VCaP (cell line): ENCODE measurements around the gene TENM3.

ENCODE experiments used
- H3K27ac ChIP-seq: fragments of 450-650 bp; 2 replicates; pipeline ENCODE4 v1.5.1; 2017
- CTCF ChIP-seq: fragments of 450-650 bp; conservative IDR thresholded peaks from 2 replicates; pipeline ENCODE4 v1.5.1; 2017; ENCODE audit warnings: mild to moderate bottlenecking, moderate library complexity

TENM3 gene

GRCh38 chr4:182421753-182422152 lies 178.6 kb downstream of the TENM3 start:
- H3K27ac ChIP-seq: no peak overlapping the region
- no peak for TF ChIP-seq CTCF

DNA sequence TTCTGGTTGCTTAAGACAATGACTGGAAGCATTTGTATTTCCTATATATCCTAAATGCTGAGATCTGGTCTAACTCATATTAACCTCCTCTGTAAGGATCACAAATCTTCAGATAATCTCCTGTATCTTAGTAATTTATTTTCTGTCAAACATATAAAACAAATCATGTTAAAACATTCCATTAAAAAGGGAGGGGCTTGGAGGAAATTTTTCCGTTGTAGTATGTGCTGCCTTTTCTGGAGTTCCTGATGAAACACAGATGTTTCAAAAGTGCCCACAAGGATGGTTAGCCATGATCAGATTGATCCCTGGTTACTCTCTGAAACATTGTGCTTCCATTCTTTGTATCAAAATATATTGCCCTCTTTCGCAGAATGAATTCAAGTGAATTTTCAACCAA lies 182.1 kb downstream of the TENM3 start:
- TF ChIP-seq CTCF: no peak
- H3K27ac ChIP-seq: no peak overlapping the region

DNA sequence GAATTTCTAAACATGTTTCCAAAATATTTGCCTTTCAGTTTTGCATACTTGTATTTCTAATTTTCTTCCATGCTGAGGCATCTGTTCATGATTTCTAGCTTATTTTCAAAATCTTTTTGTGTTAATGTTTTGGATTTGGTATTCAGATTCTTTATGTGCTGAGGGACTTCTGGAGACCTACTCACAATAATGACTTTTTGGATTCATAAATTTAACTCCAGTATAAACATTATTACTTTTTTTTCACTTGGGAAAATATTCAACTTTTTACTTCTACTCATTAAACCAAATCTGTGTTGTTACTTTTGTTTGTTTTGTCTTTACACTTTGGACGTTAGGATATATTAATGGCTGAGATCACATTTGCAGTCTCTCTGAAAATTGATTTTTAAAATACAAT lies 183.7 kb downstream of the TENM3 start:
- H3K27ac ChIP-seq: no peak overlapping the region
- no peak for TF ChIP-seq CTCF

DNA sequence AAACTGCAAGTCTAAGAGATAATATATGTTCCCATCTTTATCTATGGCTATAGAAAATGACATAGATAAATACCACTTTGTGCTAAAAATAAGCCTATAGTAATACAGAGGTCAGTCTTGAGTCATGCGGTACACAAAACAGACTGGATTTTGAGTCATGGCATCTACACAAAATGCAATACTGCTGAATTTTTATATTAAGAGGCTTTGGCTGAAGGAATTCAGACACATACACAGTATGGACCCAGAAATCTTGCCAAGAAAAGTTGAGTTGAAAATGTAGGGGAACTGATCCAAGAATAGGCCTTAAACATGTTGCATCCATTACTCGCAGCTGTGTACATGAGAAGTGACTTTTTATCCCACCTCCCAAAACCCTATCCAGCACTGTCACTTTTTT lies 184.4 kb downstream of the TENM3 start:
- no peak overlapping the region for H3K27ac ChIP-seq
- TF ChIP-seq CTCF: no peak

- TF ChIP-seq CTCF: no peak
- no peak overlapping the region for H3K27ac ChIP-seq
Measured at GRCh38 chr4:182429896-182430295, 186.7 kb downstream of the TENM3 start.

- no peak overlapping the region for H3K27ac ChIP-seq
- TF ChIP-seq CTCF: no peak
Measured at GRCh38 chr4:182432819-182433218, 189.6 kb downstream of the TENM3 start.

DNA sequence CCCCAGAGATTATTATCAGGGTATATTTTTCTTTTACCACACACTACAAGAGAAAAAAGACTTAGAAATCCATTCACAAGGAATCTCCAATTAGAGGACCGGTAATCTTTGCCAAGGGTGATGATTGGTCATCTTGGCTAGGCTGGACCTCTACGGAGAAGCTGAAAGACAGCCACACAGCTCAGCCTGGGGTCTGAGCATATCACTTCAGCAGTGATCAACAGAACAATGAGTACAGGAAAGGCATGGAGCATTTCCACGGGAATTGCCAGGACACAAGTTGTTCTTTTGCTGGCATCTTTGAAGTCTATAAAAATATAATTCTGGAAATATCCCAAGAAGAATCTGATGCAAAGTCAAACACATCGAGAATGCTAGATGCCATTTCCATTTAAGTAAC lies 191.5 kb downstream of the TENM3 start:
- no peak for TF ChIP-seq CTCF
- H3K27ac ChIP-seq: no peak overlapping the region

GRCh38 chr4:182435401-182435800 lies 192.2 kb downstream of the TENM3 start:
- H3K27ac ChIP-seq: no peak overlapping the region

More at GRCh38 chr4:182435401-182435800, 192.2 kb downstream of the TENM3 start:
- no peak for TF ChIP-seq CTCF
